Stimulated activated CD4-positive, alpha-beta T cell treated with anti-CD3 and anti-CD28 coated beads, Interleukin-1b, Interleukin-23, amount 100 ng/mL, for 4 hours (primary cell): ENCODE results near the gene CRISPLD2.
"Not testable (repeated sequence)": the region's sequence is repeated elsewhere in the genome, so short reads cannot be mapped to it uniquely, and the experiment has no call there.

Experiments used
- DNase-seq, 2 donors: peaks; one replicate each; pipeline ENCODE4 v3.0.0-alpha.2; 2020; ENCODE audit warnings: low read depth in 2 of 2

Gene CRISPLD2

DNA sequence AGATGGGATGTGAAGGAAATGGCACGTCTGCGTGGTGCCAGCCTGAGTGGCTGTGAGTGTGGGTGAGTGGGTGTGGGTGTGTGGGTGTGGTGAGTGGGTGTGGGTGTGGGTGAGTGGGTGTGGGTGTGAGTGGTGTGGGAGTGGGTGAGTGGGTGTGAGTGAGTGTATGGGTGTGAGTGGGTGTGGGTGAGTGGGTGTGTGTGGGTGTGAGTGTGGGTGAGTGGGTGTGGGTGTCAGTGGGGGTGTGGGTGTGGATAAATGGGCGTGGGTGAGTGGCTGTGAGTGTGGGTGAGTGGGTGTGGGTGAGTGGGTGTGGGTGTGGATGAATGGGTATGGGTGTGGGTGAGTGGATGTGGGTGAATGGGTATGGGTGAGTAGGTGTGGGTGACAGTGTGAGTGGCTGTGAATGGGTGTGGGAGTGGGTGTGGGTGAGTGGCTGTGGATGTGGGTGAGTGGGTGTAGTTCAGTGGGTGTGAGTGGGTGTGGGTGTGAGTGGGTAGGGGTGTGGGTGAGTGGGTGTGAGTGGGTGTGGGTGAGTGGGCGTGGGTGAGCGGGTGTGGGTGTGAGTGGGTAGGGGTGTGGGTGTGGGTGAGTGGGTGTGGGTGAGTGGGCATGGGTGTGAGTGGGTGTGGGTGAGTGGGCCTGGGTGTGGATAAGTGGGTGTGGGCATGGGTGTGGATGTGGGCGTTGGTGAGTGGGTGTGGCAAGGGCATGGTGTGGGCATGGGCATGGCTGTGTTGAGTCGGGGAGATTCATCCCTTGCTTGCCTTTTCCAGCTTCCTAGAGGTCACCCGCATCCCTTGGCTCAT, 110.7 kb downstream of the CRISPLD2 start:
- DNase-seq: peak in 1 of 2 donors; percentile 22

DNA sequence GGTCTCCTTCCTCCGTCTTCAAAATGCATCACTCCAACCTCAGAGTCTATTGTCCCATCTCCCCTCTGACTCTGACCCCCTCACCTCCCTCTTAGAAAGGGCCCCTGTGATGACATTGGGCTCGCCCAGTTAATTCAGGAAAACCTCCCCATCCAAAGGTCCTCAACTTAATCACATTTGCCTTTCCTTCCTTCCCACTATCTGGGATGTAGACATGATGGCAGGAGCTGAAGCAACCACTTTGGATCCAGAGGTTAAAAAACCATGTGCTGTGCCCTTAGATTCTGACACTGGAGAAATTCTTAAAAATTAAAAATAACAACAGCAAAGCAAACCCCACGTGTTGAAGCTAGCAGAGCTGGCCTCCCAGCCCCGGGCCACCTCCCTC, 111.3 kb downstream of the CRISPLD2 start:
- DNase-seq: no peak

DNA sequence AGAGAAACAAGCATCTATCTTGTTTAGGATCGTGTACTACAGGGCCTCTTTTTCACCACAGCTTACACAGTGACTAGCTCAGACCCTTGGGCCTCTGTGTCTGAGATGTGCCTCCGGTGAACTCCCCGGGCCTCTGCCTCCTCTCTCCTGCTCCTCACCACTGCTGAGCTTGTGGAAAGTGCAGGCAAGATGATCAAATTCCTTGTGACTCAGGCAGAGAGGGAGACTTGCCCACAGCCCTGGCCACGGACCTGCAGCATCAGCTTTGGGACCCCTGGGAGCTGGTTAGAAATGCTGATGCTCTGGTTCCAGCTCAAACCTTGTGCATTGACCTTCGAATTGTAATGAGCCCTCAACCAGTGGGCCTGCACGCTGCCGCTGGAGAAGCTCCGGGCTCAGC, 111.7 kb downstream of the CRISPLD2 start:
- no peak for DNase-seq

GRCh38 chr16:84932681-84933080, 112.9 kb downstream of the CRISPLD2 start:
- DNase-seq: no peak

- no peak for DNase-seq
Measured at GRCh38 chr16:84933774-84934631, 114.2 kb downstream of the CRISPLD2 start.

DNA sequence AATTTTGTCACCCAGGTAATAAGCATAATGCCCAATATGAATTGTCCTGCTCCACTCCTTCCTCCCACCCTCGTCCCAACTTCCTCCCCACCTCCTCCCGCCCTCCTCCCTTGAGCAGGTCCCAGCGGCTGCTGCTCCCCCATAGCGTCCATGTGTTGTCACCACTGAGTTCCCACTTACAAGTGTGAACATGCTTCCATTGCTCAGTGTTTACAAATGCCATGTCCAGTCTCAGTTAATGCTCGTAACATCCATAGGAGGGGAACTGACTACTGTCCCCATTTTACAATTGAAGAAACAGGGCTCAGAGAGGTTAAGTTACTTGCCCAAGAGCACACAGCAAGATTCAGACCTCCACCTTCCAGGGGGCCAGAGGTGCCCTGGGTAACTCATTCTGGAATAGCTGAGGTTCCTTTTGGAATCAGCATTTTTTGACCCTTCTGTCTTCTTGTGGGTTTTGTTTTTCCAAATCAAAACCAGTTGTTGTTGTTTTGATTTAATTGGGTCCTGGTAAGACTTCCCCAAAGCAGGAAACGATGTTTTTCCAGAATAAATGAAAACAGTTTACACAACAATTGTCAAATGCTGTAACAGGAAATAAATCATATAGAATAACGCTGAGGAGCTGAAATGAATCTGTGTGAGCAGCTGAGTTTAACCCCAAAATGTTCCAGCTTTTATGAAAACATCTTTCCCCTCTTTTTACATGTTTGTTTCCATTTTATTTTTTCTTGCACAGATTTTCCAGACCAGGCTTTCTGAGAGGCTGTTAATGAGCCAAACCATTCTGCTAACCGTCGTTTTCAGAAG, 117.6 kb downstream of the CRISPLD2 start:
- DNase-seq: no peak

DNA sequence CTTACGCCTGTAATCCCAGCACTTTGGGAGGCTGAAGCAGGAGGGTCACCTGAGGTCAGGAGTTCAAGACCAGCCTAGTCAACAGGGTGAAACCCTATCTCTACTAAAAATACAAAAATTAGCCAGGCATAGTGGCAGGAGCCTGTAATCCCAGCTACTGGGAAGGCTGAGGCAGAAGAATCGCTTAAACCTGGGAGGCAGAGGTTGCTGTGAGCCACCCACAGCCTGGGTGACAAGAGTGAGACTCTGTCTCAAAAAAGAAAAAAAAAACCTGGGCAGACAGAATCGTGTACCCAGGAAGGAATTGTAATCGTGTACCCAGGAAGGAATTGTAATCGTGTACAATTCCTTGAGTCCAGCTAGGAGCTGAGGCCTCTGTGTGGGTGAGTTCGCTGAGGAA, 118.8 kb downstream of the CRISPLD2 start:
- DNase-seq: not testable (repeated sequence)

DNA sequence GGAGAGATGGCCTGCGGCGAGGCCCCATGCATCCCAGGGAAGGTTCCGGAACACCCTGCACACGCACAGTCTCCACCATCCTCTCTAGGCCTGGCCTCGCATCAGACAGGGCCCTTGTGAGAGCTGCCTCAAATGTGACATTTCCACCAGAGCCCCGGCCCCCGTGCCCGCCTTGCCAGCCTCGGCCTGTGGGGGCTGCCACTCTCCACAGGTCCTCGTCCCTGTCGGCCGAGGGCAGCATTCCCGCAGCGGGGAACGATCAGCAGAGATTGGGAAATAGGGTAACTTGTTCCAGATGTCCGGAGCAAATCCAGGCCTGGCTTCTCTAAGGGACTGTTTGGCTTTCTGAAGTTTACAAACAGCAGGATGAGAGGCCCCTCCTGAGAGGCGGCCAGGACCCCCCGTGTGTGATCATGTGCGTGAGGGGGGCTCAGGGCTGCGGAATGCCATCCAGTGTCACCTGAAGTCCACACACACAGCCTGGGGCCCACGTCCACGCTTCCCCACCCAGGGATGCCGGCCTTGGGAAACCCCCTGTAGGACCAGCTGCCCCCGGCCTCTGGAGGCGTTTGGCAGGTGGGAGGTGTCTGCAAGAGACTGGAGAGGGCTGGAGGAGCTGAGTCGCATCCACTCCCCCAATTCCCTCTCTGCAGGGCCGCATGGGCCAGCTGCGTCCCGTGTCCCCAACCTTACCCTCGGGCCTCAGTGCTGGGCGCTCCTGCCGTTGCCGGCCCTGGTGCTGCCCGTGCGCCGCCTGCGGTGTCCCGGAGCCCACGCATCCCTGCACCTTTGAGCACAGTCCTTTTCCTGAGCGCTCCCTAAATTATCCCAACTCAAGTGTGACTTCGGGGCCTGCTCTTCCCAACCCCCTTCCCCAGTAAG, 121.1 kb downstream of the CRISPLD2 start:
- DNase-seq: no peak

- DNase-seq: no peak
Measured at GRCh38 chr16:84941921-84942320, 122.1 kb downstream of the CRISPLD2 start.

GRCh38 chr16:84942786-84943185, 123.0 kb downstream of the CRISPLD2 start:
- no peak for DNase-seq

DNA sequence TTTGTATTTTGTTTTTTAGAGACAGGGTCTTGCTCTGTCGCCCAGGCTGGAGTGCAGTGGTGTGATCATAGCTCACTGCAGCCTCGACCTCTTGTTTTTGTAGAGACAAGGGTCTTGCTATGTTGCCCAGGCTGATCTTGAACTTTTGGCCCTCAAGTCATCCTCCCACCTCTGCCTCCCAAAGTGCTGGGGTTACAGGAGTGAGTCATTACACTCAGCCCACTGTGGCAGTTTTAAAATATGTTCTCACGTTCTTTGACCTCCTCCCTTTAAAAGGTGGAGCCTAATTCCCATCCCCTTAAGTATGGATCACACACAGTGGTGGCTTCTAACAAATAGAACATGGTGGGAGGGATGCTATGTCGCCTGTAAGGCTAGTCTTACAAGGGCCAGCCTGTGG, 123.8 kb downstream of the CRISPLD2 start:
- DNase-seq: no peak

GRCh38 chr16:84947022-84947421, 127.2 kb downstream of the CRISPLD2 start:
- no peak for DNase-seq

- no peak for DNase-seq
Measured at GRCh38 chr16:84947996-84948850, 128.4 kb downstream of the CRISPLD2 start.

DNA sequence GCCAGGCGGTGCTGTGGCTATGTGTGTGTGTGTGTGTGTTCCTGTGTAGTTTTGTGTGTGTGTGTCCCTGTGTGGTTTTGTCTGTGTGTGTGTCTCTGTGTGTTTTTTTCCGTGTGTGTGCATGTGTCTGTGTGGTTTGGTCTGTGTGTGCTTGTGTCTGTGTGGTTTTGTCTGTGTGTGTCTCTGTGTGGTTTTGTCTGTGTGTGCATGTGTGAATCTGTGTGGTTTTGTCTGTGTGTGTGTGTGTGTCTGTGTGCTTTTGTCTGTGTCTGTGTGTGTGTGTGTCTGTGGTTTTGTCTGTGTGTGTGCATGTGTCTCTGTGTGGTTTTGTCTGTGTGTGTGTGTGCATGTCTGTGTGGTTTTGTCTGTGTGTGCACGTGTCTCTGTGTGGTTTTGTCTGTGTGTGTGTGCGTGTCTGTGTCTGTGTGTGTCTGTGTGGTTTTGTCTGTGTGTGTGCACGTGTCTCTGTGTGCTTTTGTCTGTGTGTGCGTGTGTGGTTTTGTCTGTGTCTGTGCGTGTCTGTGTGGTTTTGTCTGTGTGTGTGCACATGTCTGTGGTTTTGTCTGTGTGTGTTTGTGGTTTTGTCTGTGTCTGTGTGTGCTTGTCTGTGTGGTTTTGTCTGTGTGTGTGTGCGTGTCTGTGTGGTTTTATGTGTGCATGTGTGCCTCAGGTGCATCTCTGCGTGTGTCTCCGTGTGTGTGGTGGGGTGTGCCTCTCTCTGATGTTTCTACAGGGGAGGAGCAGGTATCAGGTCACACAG, 129.2 kb downstream of the CRISPLD2 start:
- DNase-seq: no peak

GRCh38 chr16:84949772-84950436, 130.1 kb downstream of the CRISPLD2 start:
- no peak for DNase-seq

DNA sequence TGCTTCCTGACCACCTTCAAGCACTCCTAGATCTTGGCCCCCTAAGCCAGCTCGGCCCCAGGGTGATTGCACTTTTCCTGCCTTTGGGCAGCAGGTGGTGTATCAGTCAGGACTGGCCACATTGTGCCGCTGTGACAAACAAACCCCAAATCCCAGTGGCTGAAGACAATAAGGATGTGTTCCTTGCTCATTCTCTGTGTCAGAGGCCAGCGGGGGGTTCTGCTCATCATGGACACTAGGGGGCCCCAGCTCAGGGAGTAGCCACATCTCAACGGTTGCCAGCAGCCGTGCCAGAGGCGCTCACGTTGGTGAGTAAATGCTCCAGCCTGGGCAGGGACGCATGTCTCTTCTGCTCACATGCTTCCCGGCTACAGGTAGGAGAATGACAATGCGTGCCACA, 131.1 kb downstream of the CRISPLD2 start:
- DNase-seq: no peak

- DNase-seq: peak; percentile 39 to 67
Measured at GRCh38 chr16:84952335-84953189, 132.8 kb downstream of the CRISPLD2 start.

GRCh38 chr16:84953190-84953746, 133.5 kb downstream of the CRISPLD2 start:
- DNase-seq: no peak
